ENCODE measurements around the gene CCL7. TPM values are rescaled to one million over a fixed set of nuclear protein-coding genes. Genes with fewer than 3 reads are reported as not detected.

The CCL7 gene
- polyA plus RNA-seq, 1 donor from 2014 or later, result not detected

DNA sequence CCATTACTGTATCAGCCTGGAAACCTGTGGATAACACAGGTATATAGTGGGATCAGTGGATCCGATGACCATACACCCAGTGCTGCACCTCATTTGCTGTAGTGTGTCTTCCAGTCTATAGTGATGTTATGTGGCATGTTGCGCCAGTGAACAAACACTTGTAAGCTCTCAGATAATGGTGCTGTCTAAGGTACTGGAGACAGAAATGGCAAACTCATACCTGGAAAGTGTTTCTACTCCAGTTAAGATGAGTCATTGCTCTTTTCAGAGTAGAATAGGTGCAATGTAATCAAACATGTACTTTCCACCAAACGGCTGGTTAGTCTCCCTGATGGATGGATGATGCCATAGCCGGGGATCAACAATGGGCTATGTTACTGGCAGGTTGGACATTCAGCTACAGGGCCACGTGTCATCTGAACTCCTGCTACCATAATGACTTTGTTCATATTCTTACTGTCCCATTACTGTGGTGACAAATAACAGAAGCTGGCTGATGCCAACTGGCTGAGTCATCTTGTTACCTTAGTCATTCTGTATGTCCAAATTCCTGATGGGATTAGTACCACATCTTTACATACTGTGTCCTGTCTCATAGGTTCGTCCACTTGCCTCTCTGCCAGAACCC lies 21.8 kb downstream of the CCL7 start:
- H3K9ac ChIP-seq (ENCODE audit: low read length), result no peak overlapping the region
- TF ChIP-seq POLR2AphosphoS5 (IDR thresholded peaks at IDR 0.05) (no peak), TAF1 (IDR thresholded peaks at IDR 0.05; ENCODE audit: low read depth) (no peak), EZH2 (IDR thresholded peaks at IDR 0.05; ENCODE audit: borderline replicate concordance, insufficient read depth, low read length, poor library complexity, severe bottlenecking) (no peak), MXI1 (conservative IDR thresholded peaks at IDR 0.05; ENCODE audit: poor library complexity, severe bottlenecking) (no peak), EP300 (conservative IDR thresholded peaks at IDR 0.05; ENCODE audit: poor library complexity, severe bottlenecking) (no peak), CTCF (IDR thresholded peaks at IDR 0.05; ENCODE audit: poor library complexity, severe bottlenecking) (no peak), SMC3 (conservative IDR thresholded peaks at IDR 0.05; ENCODE audit: poor library complexity) (no peak), RAD21 (conservative IDR thresholded peaks at IDR 0.05) (no peak), REST (IDR thresholded peaks at IDR 0.05; ENCODE audit: borderline replicate concordance) (no peak)
- H3K79me2 ChIP-seq (replicated peaks; ENCODE audit: insufficient read depth, low read length), result no peaks in the 10 kb centered on the region
- H3K4me3 ChIP-seq (ENCODE audit: low read length), result no peak overlapping the region
- no peak overlapping the region for H2AFZ ChIP-seq (ENCODE audit: low read depth, low read length)
- H3K27ac ChIP-seq (ENCODE audit: low read length), result no peak overlapping the region
- no peak overlapping the region for H3K4me2 ChIP-seq (ENCODE audit: low read length)
- H3K9me3 ChIP-seq (ENCODE audit: low read length), result no peaks in the 10 kb centered on the region
- H4K20me1 ChIP-seq (ENCODE audit: insufficient read depth), result no peaks in the 10 kb centered on the region
- H3K27me3 ChIP-seq (ENCODE audit: insufficient read depth, low read depth, low read length), result no peaks in the 10 kb centered on the region
- H3K9me2 ChIP-seq (ENCODE audit: insufficient read depth, low read length), result no peaks in the 10 kb centered on the region
- H3K36me3 ChIP-seq (ENCODE audit: insufficient read depth, low read length), result no peaks in the 10 kb centered on the region
- H3F3A ChIP-seq (ENCODE audit: insufficient read depth, low read length, poor library complexity, severe bottlenecking), result no peaks in the 10 kb centered on the region

GRCh38 chr17:34299027-34299426 lies 29.0 kb downstream of the CCL7 start:
- Histone ChIP-seq H3K9me2 (ENCODE audit: insufficient read depth, low read length) (no peaks in the 10 kb centered on the region), H3K4me3 (ENCODE audit: low read length) (no peak overlapping the region), H3K27me3 (ENCODE audit: insufficient read depth, low read depth, low read length) (no peaks in the 10 kb centered on the region), H3K9ac (ENCODE audit: low read length) (no peak overlapping the region), H4K20me1 (ENCODE audit: insufficient read depth) (no peaks in the 10 kb centered on the region), H3K27ac (ENCODE audit: low read length) (no peak overlapping the region), H3K9me3 (ENCODE audit: low read length) (no peaks in the 10 kb centered on the region), H3F3A (ENCODE audit: insufficient read depth, low read length, poor library complexity, severe bottlenecking) (no peaks in the 10 kb centered on the region), H3K36me3 (ENCODE audit: insufficient read depth, low read length) (no peaks in the 10 kb centered on the region), H3K4me2 (ENCODE audit: low read length) (no peak overlapping the region), H2AFZ (ENCODE audit: low read depth, low read length) (no peak overlapping the region), H3K79me2 (replicated peaks; ENCODE audit: insufficient read depth, low read length) (no peaks in the 10 kb centered on the region)
- TF ChIP-seq EP300 (conservative IDR thresholded peaks at IDR 0.05; ENCODE audit: poor library complexity, severe bottlenecking), result no peak
- TF ChIP-seq RAD21 (conservative IDR thresholded peaks at IDR 0.05), result no peak
- TF ChIP-seq TAF1 (IDR thresholded peaks at IDR 0.05; ENCODE audit: low read depth), result no peak
- TF ChIP-seq EZH2 (IDR thresholded peaks at IDR 0.05; ENCODE audit: borderline replicate concordance, insufficient read depth, low read length, poor library complexity, severe bottlenecking), result no peak

Data from neural cell (in vitro differentiated cells).